Activated CD8-positive, alpha-beta T cell treated with anti-CD3 and anti-CD28 coated beads for 36 hours (primary cell): ENCODE data around the gene FHIP1B. TPM values are rescaled to one million over a fixed set of nuclear protein-coding genes. Genes with fewer than 3 reads are reported as not detected.
A peak's percentile ranks its signal among the peaks of the same experiment; 100 is the strongest.

Source experiments
- ATAC-seq: fragments of 200-7000 bp; cut with Tn5 transposase; one replicate; pipeline ENCODE4 v1.10.0; 2021; ENCODE audit warnings: mild to moderate bottlenecking, moderate library complexity
- CTCF ChIA-PET: fragments of 350-600 bp; sonication (Branson Sonifier 250); formaldehyde crosslinking; loops from one replicate; lab custom pipeline; 2021; ENCODE audit warnings: antibody characterized with exemption; lab: Charles Lee
- POLR2A ChIA-PET: fragments of 350-600 bp; sonication (Branson Sonifier 250); formaldehyde crosslinking; loops from one replicate; lab custom pipeline; 2021; ENCODE audit warnings: antibody characterized with exemption; lab: Charles Lee
- DNase-seq: peaks from one replicate; pipeline ENCODE4 v3.0.0-alpha.2; 2020
- H3K27ac Mint-ChIP-seq: one replicate; pipeline ENCODE4 v1.8.0; 2021; ENCODE audit warnings: mild to moderate bottlenecking, mixed read lengths
- H3K27me3 Mint-ChIP-seq: one replicate; pipeline ENCODE4 v1.8.0; 2021; ENCODE audit warnings: mixed read lengths
- H3K36me3 Mint-ChIP-seq: one replicate; pipeline ENCODE4 v1.8.0; 2021; ENCODE audit warnings: low read depth, mixed read lengths
- H3K4me1 Mint-ChIP-seq: one replicate; pipeline ENCODE4 v1.8.0; 2021; ENCODE audit warnings: low read depth, mixed read lengths
- H3K4me3 Mint-ChIP-seq: one replicate; pipeline ENCODE4 v1.8.0; 2021; ENCODE audit warnings: mild to moderate bottlenecking, moderate library complexity, mixed read lengths
- H3K9me3 Mint-ChIP-seq: one replicate; pipeline ENCODE4 v1.8.0; 2021; ENCODE audit warnings: mixed read lengths
- intact Hi-C: fragments of 100-400 bp; cut with micrococcal nuclease; formaldehyde crosslinking; loops from one replicate; pipeline ENCODE4 v1.10.0; 2022
- total RNA-seq, 2 experiments: library from RNA; stranded (reverse); gene quantifications; one replicate each; pipeline ENCODE4 v1.2.3, GENCODE V29; 2021
- TF ChIP-seq, protein P1 (sequence below): fragments of 200-600 bp; IDR thresholded peaks from one replicate; pipeline ENCODE4 v1.8.0; 2022; ENCODE audit warnings: antibody characterized with exemption, mild to moderate bottlenecking

Gene FHIP1B
- total RNA-seq, 2 experiments from 2014 or later: 14.9 to 15.1 TPM

GRCh38 chr11:6223854-6224253 lies 10.6 kb downstream of the FHIP1B start:
- ATAC-seq (no peak), DNase-seq (no peak)
- Mint-ChIP-seq H3K27me3 (no peaks in the 10 kb centered on the region), H3K27ac (no peak overlapping the region), H3K36me3 (peaks cover 16% of the 10 kb centered on the region), H3K4me3 (no peak overlapping the region), H3K4me1 (peaks cover 21% of the 10 kb centered on the region), H3K9me3 (no peaks in the 10 kb centered on the region)
- TF ChIP-seq, protein P1, sequence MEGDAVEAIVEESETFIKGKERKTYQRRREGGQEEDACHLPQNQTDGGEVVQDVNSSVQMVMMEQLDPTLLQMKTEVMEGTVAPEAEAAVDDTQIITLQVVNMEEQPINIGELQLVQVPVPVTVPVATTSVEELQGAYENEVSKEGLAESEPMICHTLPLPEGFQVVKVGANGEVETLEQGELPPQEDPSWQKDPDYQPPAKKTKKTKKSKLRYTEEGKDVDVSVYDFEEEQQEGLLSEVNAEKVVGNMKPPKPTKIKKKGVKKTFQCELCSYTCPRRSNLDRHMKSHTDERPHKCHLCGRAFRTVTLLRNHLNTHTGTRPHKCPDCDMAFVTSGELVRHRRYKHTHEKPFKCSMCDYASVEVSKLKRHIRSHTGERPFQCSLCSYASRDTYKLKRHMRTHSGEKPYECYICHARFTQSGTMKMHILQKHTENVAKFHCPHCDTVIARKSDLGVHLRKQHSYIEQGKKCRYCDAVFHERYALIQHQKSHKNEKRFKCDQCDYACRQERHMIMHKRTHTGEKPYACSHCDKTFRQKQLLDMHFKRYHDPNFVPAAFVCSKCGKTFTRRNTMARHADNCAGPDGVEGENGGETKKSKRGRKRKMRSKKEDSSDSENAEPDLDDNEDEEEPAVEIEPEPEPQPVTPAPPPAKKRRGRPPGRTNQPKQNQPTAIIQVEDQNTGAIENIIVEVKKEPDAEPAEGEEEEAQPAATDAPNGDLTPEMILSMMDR: no peak
- ChIA-PET POLR2A (no interaction called here), CTCF (interaction anchor here (2.3 kb wide), 1 partner anchor 18 kb away, joined by 6 read pairs; the partner anchor contains the start of gene C11orf42)
- intact Hi-C loops: no loop called here

DNA sequence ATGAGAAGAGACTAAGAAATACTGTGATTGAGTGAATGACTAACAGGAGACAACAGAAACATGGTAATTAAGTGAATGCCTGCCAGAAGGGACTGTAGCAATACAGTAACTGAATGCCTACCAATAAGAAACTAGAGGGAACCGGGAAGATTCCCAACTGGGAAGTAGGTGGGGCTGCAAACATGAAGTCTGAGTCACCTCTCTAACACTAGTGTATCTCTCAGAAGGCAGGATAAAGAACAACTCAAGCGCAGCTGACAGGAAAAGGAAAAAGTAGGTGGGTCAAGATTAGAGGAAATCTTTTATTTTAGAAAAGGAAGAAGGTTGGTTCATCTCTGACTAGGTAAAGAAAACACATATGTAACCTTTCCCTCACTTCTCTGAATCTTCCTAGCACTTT lies 15.1 kb downstream of the FHIP1B start:
- H3K4me1 Mint-ChIP-seq: peaks cover 7% of the 10 kb centered on the region
- peaks cover 27% of the 10 kb centered on the region for H3K36me3 Mint-ChIP-seq
- ATAC-seq (no peak), DNase-seq (no peak)
- CTCF ChIA-PET: interaction anchor here (0.7 to 1.1 kb wide), 2 partner anchors 9 to 11 kb away, joined by 4 read pairs; no protein-coding TSS in a partner anchor
- intact Hi-C loops: no loop called here
- H3K27me3 Mint-ChIP-seq: no peaks in the 10 kb centered on the region
- no peak overlapping the region for H3K4me3 Mint-ChIP-seq
- peak overlapping the region; percentile 17 for H3K27ac Mint-ChIP-seq
- TF ChIP-seq, protein P1: no peak
- H3K9me3 Mint-ChIP-seq: no peaks in the 10 kb centered on the region
- POLR2A ChIA-PET: no interaction called here

GRCh38 chr11:6217722-6218121 lies 16.7 kb downstream of the FHIP1B start:
- TF ChIP-seq, protein P1: no peak
- ChIA-PET CTCF (interaction anchor here (1.6 to 2.5 kb wide), 2 partner anchors 11 to 145 kb away, joined by 4 to 8 read pairs; no protein-coding TSS in a partner anchor), POLR2A (no interaction called here)
- no peaks in the 10 kb centered on the region for H3K9me3 Mint-ChIP-seq
- no peak overlapping the region for H3K27ac Mint-ChIP-seq
- no peaks in the 10 kb centered on the region for H3K27me3 Mint-ChIP-seq
- peaks cover 7% of the 10 kb centered on the region for H3K4me1 Mint-ChIP-seq
- H3K4me3 Mint-ChIP-seq: no peak overlapping the region
- DNase-seq (no peak), ATAC-seq (no peak)
- intact Hi-C loops: no loop called here
- H3K36me3 Mint-ChIP-seq: peaks cover 24% of the 10 kb centered on the region

DNA sequence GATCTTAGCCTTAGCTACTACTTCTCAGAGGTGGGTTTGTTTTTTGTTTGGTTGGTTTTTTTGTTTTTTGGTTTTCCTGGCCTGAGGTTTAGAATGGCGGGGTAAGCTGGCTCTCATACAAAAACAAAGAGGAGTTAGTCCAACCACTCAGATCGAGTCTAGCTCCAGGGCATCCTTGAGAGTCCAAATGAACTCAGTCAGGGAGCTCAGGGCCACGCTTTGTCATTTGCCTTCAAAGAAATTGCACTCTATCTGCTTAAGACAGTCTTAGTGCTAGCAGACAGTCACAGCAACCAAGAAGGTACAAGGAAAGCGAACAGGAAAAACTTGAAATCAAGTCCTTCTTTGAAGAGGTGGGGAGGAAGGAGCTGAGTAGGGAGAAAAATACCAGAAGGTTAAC lies 17.9 kb downstream of the FHIP1B start:
- H3K36me3 Mint-ChIP-seq: peaks cover 21% of the 10 kb centered on the region
- POLR2A ChIA-PET: interaction anchor here (1.6 kb wide), 1 partner anchor 9 kb away, joined by 6 read pairs; no protein-coding TSS in a partner anchor

GRCh38 chr11:6214530-6214929 lies 19.9 kb downstream of the FHIP1B start:
- Mint-ChIP-seq H3K4me3 (no peak overlapping the region), H3K27ac (no peak overlapping the region), H3K36me3 (peaks cover 18% of the 10 kb centered on the region), H3K27me3 (no peaks in the 10 kb centered on the region), H3K9me3 (no peaks in the 10 kb centered on the region), H3K4me1 (peaks cover 4% of the 10 kb centered on the region)
- POLR2A ChIA-PET: no interaction called here
- ATAC-seq (no peak), DNase-seq (no peak)
- intact Hi-C loops: no loop called here
- TF ChIP-seq, protein P1: no peak
- CTCF ChIA-PET: interaction anchor here (0.7 kb wide), 1 partner anchor 37 kb away, joined by 3 read pairs; no protein-coding TSS in a partner anchor

More for the DNA sequence above, 17.9 kb downstream of the FHIP1B start:
- CTCF ChIA-PET: interaction anchor here (1.0 to 2.5 kb wide), 4 partner anchors 8 to 147 kb away, joined by 3 to 8 read pairs (median 4); no protein-coding TSS in a partner anchor
- H3K4me1 Mint-ChIP-seq: peaks cover 7% of the 10 kb centered on the region
- H3K9me3 Mint-ChIP-seq: no peaks in the 10 kb centered on the region
- no peaks in the 10 kb centered on the region for H3K27me3 Mint-ChIP-seq
- intact Hi-C loops: no loop called here
- no peak overlapping the region for H3K4me3 Mint-ChIP-seq
- DNase-seq (no peak), ATAC-seq (no peak)
- H3K27ac Mint-ChIP-seq: no peak overlapping the region
- TF ChIP-seq, protein P1: no peak
